Measurements from ENCODE around the gene BAHCC1.

Gene BAHCC1

GRCh38 chr17:81346090-81346907 lies 49.0 kb upstream of the BAHCC1 start (continued):
- TF ChIP-seq ZNF366 (tag by site-specific recombination; conservative IDR thresholded peaks at IDR 0.05) (no peak), ZNF529 (tag by site-specific recombination; IDR thresholded peaks at IDR 0.05; ENCODE audit: insufficient replicate concordance) (no peak), ZNF184 (tag by site-specific recombination; IDR thresholded peaks at IDR 0.05) (no peak), ZNF558 (tag by site-specific recombination; IDR thresholded peaks at IDR 0.05) (no peak), ZNF335 (tag by site-specific recombination; conservative IDR thresholded peaks at IDR 0.05) (peak; percentile 79), ZNF776 (tag by site-specific recombination; IDR thresholded peaks at IDR 0.05; ENCODE audit: borderline replicate concordance) (no peak), ZNF24 (tag by site-specific recombination; IDR thresholded peaks at IDR 0.05) (no peak), HOXD13 (CRISPR knock-in tag; IDR thresholded peaks at IDR 0.05; ENCODE audit: borderline replicate concordance) (no peak), ZNF692 (tag by site-specific recombination; IDR thresholded peaks at IDR 0.05) (no peak), ZNF530 (tag by site-specific recombination; IDR thresholded peaks at IDR 0.05; ENCODE audit: low read depth) (no peak), ZNF16 (tag by site-specific recombination; IDR thresholded peaks at IDR 0.05; ENCODE audit: low read depth) (no peak), ZNF404 (tag by site-specific recombination; IDR thresholded peaks at IDR 0.05) (no peak), PRDM10 (tag by site-specific recombination; IDR thresholded peaks at IDR 0.05) (0 out of 2 replicates have a peak, but pooled peaks have one; percentile 10), ZNF121 (tag by site-specific recombination; IDR thresholded peaks at IDR 0.05) (no peak), ZBTB11 (tag by site-specific recombination; conservative IDR thresholded peaks at IDR 0.05; ENCODE audit: low read depth) (0 out of 2 replicates have a peak, but pooled peaks have one; percentile 11), ZFP41 (tag by site-specific recombination; IDR thresholded peaks at IDR 0.05; ENCODE audit: borderline replicate concordance) (no peak), EGR2 (tag by site-specific recombination; IDR thresholded peaks at IDR 0.05; ENCODE audit: low read depth) (no peak), GFI1B (tag by site-specific recombination; IDR thresholded peaks at IDR 0.05) (no peak), ZNF266 (tag by site-specific recombination; IDR thresholded peaks at IDR 0.05; ENCODE audit: low read depth) (no peak), ZNF140 (tag by site-specific recombination; IDR thresholded peaks at IDR 0.05) (no peak), ZNF157 (tag by site-specific recombination; IDR thresholded peaks at IDR 0.05) (no peak), ZNF707 (tag by site-specific recombination; IDR thresholded peaks at IDR 0.05) (no peak), ZNF274 (IDR thresholded peaks at IDR 0.05; ENCODE audit: low read length) (no peak), ZNF274 (tag by site-specific recombination; IDR thresholded peaks at IDR 0.05; ENCODE audit: borderline replicate concordance) (no peak), ZNF548 (tag by site-specific recombination; IDR thresholded peaks at IDR 0.05) (no peak), ZNF239 (tag by site-specific recombination; IDR thresholded peaks at IDR 0.05) (no peak)
- TF ChIP-seq, protein P1, sequence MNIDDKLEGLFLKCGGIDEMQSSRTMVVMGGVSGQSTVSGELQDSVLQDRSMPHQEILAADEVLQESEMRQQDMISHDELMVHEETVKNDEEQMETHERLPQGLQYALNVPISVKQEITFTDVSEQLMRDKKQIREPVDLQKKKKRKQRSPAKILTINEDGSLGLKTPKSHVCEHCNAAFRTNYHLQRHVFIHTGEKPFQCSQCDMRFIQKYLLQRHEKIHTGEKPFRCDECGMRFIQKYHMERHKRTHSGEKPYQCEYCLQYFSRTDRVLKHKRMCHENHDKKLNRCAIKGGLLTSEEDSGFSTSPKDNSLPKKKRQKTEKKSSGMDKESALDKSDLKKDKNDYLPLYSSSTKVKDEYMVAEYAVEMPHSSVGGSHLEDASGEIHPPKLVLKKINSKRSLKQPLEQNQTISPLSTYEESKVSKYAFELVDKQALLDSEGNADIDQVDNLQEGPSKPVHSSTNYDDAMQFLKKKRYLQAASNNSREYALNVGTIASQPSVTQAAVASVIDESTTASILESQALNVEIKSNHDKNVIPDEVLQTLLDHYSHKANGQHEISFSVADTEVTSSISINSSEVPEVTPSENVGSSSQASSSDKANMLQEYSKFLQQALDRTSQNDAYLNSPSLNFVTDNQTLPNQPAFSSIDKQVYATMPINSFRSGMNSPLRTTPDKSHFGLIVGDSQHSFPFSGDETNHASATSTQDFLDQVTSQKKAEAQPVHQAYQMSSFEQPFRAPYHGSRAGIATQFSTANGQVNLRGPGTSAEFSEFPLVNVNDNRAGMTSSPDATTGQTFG (tag by site-specific recombination; IDR thresholded peaks at IDR 0.05; ENCODE audit: borderline replicate concordance): no peak
- TF ChIP-seq, protein P2, sequence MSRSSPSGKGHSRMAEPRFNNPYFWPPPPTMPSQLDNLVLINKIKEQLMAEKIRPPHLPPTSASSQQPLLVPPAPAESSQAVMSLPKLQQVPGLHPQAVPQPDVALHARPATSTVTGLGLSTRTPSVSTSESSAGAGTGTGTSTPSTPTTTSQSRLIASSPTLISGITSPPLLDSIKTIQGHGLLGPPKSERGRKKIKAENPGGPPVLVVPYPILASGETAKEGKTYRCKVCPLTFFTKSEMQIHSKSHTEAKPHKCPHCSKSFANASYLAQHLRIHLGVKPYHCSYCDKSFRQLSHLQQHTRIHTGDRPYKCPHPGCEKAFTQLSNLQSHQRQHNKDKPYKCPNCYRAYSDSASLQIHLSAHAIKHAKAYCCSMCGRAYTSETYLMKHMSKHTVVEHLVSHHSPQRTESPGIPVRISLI (tag by site-specific recombination; IDR thresholded peaks at IDR 0.05): no peak

Data from HEK293 (cell line).